Suprapubic skin (tissue), 4 donors: ENCODE data around the gene ZC3HAV1.

Source experiments
- EP300 ChIP-seq: sonication (generic); formaldehyde crosslinking; IDR thresholded peaks from one replicate; pipeline ENCODE4 v1.6.1; 2017; ENCODE audit warnings: antibody characterized with exemption
- POLR2A ChIP-seq, 2 donors: fragments of 450-650 bp; IDR thresholded peaks; one replicate each; pipeline ENCODE4 v1.6.1; 2017; ENCODE audit warnings: antibody characterized with exemption in 2 of 2, mild to moderate bottlenecking in 2 of 2, moderate library complexity in 2 of 2
- POLR2AphosphoS5 ChIP-seq, 3 donors: sonication (generic); formaldehyde crosslinking; IDR thresholded peaks; one replicate each; pipeline ENCODE4 v1.6.1; 2017; ENCODE audit warnings: antibody characterized with exemption in 3 of 3
- TF ChIP-seq, protein P1 (sequence below), 2 donors: fragments of 200-600 bp in 1 of 2; fragments of 450-650 bp in 1 of 2; sonication (generic) in 1 of 2; IDR thresholded peaks; one replicate each; pipeline ENCODE4 v1.5.1; 2016 to 2019; ENCODE audit warnings: antibody characterized with exemption in 2 of 2, mild to moderate bottlenecking in 1 of 2, moderate library complexity in 1 of 2

- TF ChIP-seq POLR2AphosphoS5 (IDR thresholded peaks at IDR 0.05): no peak
- TF ChIP-seq POLR2A (IDR thresholded peaks at IDR 0.05): no peak
- TF ChIP-seq, protein P1, sequence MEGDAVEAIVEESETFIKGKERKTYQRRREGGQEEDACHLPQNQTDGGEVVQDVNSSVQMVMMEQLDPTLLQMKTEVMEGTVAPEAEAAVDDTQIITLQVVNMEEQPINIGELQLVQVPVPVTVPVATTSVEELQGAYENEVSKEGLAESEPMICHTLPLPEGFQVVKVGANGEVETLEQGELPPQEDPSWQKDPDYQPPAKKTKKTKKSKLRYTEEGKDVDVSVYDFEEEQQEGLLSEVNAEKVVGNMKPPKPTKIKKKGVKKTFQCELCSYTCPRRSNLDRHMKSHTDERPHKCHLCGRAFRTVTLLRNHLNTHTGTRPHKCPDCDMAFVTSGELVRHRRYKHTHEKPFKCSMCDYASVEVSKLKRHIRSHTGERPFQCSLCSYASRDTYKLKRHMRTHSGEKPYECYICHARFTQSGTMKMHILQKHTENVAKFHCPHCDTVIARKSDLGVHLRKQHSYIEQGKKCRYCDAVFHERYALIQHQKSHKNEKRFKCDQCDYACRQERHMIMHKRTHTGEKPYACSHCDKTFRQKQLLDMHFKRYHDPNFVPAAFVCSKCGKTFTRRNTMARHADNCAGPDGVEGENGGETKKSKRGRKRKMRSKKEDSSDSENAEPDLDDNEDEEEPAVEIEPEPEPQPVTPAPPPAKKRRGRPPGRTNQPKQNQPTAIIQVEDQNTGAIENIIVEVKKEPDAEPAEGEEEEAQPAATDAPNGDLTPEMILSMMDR (IDR thresholded peaks at IDR 0.05): no peak
- TF ChIP-seq EP300: no peak
These were observed 2.6 kb downstream of the ZC3HAV1 start for GRCh38 chr7:139106959-139107358.
